Inflammatory macrophage (primary cell): Measurements from ENCODE around the gene COL5A3.
"Not testable (repeated sequence)": the region's sequence is repeated elsewhere in the genome, so short reads cannot be mapped to it uniquely, and the experiment has no call there.

Source experiments
- DNase-seq, 2 donors: peaks; one replicate each; pipeline ENCODE4 v3.0.0-alpha.2; 2020 to 2022

COL5A3 gene

GRCh38 chr19:9935506-9936325 lies 74.6 kb downstream of the COL5A3 start:
- no peak for DNase-seq

- peak; percentile 64 to 78 for DNase-seq
These were observed 76.0 kb downstream of the COL5A3 start for GRCh38 chr19:9934132-9934950.

DNA sequence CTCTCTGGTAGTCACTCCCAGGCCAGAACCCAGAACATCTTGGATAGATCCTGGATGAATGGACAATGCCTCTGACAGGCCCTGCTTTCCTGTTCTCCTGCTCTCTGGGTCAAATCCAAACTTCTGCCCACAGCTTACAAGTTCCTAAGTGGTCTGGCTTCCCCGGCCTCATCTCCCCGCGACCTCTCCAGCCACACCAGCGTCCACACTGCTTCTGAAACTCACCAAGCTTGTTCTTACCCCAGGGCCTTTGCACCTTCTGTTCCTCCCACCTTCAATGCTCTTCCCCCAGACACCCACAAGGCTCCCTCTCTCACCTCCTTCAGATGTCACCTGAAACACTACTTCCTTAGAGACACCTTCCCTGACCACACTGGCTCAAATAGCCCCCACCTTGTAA lies 77.5 kb downstream of the COL5A3 start:
- no peak for DNase-seq

DNA sequence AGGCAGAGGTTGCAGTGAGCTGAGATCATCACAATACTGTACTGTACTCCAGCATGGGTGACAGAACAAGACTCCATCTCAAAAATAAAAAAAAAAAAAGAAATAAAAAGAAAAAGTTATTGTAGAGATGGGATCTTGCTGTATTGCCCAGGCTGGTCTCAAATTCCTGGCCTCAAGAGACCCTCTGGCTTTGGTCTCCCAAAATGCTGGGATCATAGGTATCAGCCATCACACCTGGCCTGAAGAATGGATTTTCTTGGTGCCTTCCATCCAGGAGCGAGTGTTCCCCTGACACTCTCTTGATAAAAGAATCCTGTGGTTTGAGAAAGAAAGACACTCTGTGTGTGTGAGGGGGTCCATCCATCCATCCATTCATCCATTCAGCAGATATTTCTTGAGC lies 78.7 kb downstream of the COL5A3 start:
- DNase-seq: no peak

DNA sequence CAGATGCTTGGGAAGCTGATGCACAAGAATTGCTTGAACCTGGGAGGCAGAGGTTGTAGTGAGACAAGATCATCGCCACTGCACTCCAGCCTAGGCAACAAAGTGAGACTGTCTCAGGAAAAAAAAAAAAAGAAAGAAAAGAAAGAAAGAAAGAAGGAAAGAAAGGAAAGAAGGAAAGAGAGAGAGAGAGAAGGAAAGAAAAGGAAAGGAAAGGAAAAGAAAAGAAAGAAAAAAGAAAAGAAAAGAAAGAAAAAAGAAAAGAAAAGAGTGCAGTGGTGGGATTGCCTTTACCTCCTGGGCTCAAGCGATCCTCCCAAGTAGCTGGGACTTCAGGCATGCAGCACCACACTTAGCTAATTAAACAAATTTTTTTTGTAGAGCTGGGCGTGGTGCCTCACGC lies 86.9 kb downstream of the COL5A3 start:
- DNase-seq: no peak

DNA sequence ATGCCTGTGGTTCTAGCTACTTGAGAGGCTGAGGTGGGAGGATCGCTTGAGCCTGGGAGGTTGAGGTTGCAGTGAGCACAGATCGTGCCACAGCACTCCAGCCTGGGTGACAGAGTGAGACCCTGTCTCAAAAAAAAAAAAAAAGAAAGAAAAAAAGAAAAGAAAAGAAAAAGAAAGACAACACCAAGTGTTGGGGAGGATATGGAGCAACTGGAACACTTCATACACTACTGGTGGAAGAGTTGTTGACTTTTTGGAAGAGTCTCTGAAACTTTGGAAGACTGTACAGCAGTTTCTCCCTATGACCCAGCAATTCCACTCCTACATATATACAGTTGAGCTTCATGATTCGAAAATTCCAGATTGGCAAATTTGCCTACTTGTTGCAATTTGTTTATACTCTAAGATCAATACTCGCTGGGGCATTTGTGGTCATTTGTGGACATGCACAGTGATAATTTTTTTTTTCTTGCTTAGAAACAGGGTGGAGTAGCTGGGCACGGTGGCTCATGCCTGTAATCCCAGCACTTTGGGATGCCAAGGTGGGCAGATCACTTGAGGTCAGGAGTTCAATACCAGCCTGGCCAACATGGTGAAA lies 87.4 kb downstream of the COL5A3 start:
- DNase-seq: not testable (repeated sequence)

DNA sequence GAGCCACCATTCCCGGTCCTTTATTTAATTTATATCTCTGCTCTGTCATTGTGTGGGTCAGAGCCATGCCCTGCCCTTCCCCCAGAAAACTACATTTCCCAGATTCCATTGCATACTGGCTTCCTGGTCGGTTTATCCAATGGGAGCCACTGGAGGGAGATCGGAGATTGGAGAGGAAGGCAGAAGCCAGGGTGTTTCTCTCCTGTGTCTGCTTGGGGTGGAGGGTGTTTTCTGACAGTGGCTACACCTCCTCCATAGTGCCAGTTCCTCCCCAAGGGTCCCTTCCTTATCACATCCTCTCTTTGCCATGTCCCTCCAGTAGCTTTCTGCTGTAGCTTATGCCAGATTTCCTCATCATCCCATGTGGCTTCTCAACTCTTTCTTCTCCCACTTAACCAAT lies 93.0 kb downstream of the COL5A3 start:
- peak; percentile 47 to 51 for DNase-seq

GRCh38 chr19:9916719-9917118 lies 93.6 kb downstream of the COL5A3 start:
- DNase-seq: no peak

DNA sequence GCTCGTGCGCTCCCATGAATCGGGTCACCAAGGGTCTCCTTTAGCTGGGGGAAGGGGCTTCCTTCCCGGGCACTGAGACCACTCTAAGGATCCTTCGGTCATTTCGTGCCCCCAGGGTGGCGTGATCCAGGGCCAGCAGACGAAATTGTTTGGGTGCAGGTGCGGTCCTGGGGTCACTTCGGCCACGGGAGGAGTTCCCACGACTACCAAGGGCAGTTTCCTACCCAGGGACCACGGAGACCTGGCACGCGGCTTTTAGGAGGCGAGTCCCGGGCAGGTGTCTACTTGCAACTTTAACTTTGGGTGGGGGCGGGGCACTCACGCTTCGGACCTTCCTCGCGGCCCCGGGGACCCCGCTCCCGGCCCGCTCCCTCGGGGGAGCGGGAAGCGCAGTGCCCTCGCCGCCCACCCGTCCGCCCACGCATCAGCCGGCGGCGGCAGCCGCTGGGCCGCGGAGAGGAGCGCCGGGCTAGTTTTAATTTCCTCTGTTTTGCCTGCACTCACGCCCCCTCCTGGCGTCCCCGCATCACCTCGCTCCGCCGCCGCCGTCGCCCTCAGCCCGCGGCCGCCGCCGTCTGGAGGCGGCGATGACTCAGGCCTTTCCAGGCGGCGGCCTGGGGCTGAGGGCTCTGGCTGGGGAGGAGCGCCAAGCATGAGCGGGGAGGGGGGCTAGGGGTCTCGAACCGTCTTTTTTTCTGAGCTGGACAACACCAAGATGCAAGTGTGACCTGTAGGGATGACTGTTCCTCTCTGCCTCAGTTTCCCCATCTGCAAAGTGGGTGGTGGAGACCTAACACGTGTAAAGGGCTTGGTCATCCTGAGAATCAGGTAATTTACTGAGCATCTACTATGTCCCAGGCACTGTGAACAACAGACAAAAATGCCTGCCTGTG lies 95.7 kb downstream of the COL5A3 start:
- peak; percentile 67 to 85 for DNase-seq

GRCh38 chr19:9914001-9914314 lies 96.3 kb downstream of the COL5A3 start:
- no peak for DNase-seq

DNA sequence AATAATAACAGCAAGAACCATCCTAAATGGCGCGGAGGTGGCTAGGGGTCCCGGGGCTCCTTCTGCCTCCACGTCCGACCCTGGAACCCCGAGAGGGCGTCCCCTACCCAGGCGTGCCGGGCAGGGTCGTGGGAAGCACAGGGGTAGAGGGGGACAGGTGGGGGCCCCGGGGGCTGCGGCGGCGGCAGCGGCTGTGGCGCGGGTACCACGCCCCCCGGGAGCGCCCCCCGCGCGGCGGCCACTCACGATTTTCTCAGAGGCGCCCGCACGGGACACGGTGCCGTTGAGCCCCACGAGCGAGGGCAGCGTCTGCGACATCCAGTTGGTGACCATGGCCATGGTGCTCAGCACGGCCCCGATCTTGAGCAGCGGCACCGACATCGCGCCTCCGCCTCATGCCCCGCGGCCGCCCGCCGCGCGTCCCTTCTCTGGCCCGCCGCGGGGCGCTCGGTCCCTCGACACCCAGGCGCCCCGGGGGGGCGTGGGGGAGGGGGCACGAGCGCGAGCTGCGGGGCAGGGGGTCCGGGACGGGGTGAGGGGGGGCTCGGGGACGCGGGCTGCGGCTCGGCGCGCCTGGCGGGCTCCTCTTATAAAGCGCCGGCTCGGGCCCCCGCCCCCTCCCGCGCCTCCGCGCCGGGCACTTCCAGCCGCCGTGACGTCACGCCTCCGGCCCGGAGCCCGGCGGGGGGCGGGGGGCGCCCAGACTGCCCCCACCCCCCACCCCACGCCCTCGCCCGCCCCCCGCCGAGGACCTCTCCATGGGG lies 96.9 kb downstream of the COL5A3 start:
- DNase-seq: no peak

- no peak for DNase-seq
These were observed 97.6 kb downstream of the COL5A3 start for GRCh38 chr19:9912551-9913236.

DNA sequence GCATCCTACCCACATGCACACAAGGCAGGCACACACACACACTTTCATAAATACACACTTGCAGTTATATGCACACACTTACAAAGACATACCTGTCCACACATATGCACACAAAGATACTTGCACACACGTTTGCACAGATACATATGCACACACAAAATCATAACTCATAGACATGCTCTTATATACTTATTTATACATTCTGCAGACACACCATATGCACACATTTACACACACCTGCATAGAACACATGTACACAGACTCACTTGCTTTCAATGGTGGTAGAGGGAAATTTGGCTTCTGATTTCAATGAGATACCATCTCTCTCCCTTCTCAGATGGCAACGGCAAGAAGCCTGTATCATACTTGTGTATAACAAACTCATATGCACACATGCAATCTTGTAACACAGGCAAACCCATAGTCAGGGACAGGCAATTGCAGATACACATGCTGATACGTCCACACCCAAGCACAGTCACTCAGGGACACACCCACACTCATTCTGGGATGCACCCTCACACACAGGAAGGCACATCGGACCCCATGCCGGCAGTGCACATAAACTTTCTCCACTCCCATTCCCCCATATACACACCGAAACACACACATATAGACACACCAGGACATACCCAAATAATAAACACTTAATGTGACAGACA lies 98.6 kb downstream of the COL5A3 start:
- DNase-seq: no peak

- DNase-seq: no peak
These were observed 99.7 kb downstream of the COL5A3 start for GRCh38 chr19:9910625-9911024.
